WTC11 (cell line): ENCODE results near the gene ZSWIM3. TPM values are rescaled to one million over a fixed set of nuclear protein-coding genes. Genes with fewer than 3 reads are reported as not detected.
A peak's percentile ranks its signal among the peaks of the same experiment; 100 is the strongest.

Experiments used
- ATAC-seq: fragments of 200-7000 bp; cut with Tn5 transposase; 2 replicates; pipeline ENCODE4 v1.10.0; 2021; ENCODE audit warnings: mild to moderate bottlenecking, moderate library complexity
- CTCF ChIA-PET: fragments of 300-600 bp; sonication (Branson Sonifier 250); formaldehyde crosslinking; loops from one replicate; lab custom pipeline; 2021; ENCODE audit warnings: antibody characterized with exemption; lab: Charles Lee
- POLR2A ChIA-PET: fragments of 350-600 bp; sonication (Branson Sonifier 250); formaldehyde crosslinking; loops from one replicate; lab custom pipeline; 2021; ENCODE audit warnings: antibody characterized with exemption; lab: Charles Lee
- DNase-seq: peaks from one replicate; pipeline ENCODE4 v3.0.0; 2021; ENCODE audit warnings: low spot score
- H3K27ac Mint-ChIP-seq: 2 replicates; pipeline ENCODE4 v1.8.0; 2021; ENCODE audit warnings: mixed read lengths
- H3K27me3 Mint-ChIP-seq: 2 replicates; pipeline ENCODE4 v1.8.0; 2021; ENCODE audit warnings: low read depth, mild to moderate bottlenecking, moderate library complexity, mixed read lengths
- H3K36me3 Mint-ChIP-seq: 2 replicates; pipeline ENCODE4 v1.8.0; 2021; ENCODE audit warnings: mixed read lengths
- H3K4me1 Mint-ChIP-seq: 2 replicates; pipeline ENCODE4 v1.8.0; 2022; ENCODE audit warnings: mixed read lengths
- H3K4me3 Mint-ChIP-seq: 2 replicates; pipeline ENCODE4 v1.8.0; 2021; ENCODE audit warnings: mild to moderate bottlenecking, moderate library complexity, mixed read lengths
- H3K9me3 Mint-ChIP-seq: 2 replicates; pipeline ENCODE4 v1.8.0; 2021; ENCODE audit warnings: mixed read lengths
- CREM ChIP-seq: sonication (generic); formaldehyde crosslinking; IDR thresholded peaks from 2 replicates; pipeline ENCODE4 v1.8.1; 2022; ENCODE audit warnings: mild to moderate bottlenecking, missing genetic modification reagents, moderate library complexity
- CTCF ChIP-seq: fragments of 200-600 bp; IDR thresholded peaks from 2 replicates; pipeline ENCODE4 v1.8.0; 2022; ENCODE audit warnings: antibody characterized with exemption
- E2F1 ChIP-seq: sonication (generic); formaldehyde crosslinking; IDR thresholded peaks from 2 replicates; pipeline ENCODE4 v1.8.0; 2022; ENCODE audit warnings: mild to moderate bottlenecking, missing genetic modification reagents
- ETV6 ChIP-seq: sonication (generic); formaldehyde crosslinking; IDR thresholded peaks from 2 replicates; pipeline ENCODE4 v1.8.1; 2022; ENCODE audit warnings: mild to moderate bottlenecking, missing genetic modification reagents
- FOXJ3 ChIP-seq: sonication (generic); formaldehyde crosslinking; IDR thresholded peaks from 2 replicates; pipeline ENCODE4 v1.9.0; 2021; ENCODE audit warnings: missing genetic modification reagents, mild to moderate bottlenecking, borderline replicate concordance
- FOXK1 ChIP-seq: sonication (generic); formaldehyde crosslinking; IDR thresholded peaks from 2 replicates; pipeline ENCODE4 v1.8.0; 2022; ENCODE audit warnings: mild to moderate bottlenecking, moderate library complexity, missing genetic modification reagents
- GRHL2 ChIP-seq: fragments of 250-450 bp; sonication (Bioruptor Pico); IDR thresholded peaks from 2 replicates; pipeline ENCODE4 v1.8.0; 2022; ENCODE audit warnings: mild to moderate bottlenecking, moderate library complexity; ENCODE audit not compliant: insufficient replicate concordance, severe bottlenecking
- IRF2 ChIP-seq: sonication (generic); formaldehyde crosslinking; IDR thresholded peaks from 2 replicates; pipeline ENCODE4 v1.8.0; 2022; ENCODE audit warnings: low read depth, missing genetic modification reagents, borderline replicate concordance
- JAZF1 ChIP-seq: fragments of 250-450 bp; sonication (Bioruptor Pico); IDR thresholded peaks from 2 replicates; pipeline ENCODE4 v1.9.0; 2021; ENCODE audit warnings: moderate library complexity, mild to moderate bottlenecking, inconsistent platforms
- JUN ChIP-seq: sonication (generic); formaldehyde crosslinking; IDR thresholded peaks from 2 replicates; pipeline ENCODE4 v1.8.0; 2023; ENCODE audit warnings: mild to moderate bottlenecking, missing genetic modification reagents
- MLX ChIP-seq: sonication (generic); formaldehyde crosslinking; IDR thresholded peaks from 2 replicates; pipeline ENCODE4 v1.8.1; 2023; ENCODE audit warnings: mild to moderate bottlenecking, missing genetic modification reagents, moderate library complexity
- NR2C2 ChIP-seq: sonication (generic); formaldehyde crosslinking; IDR thresholded peaks from 2 replicates; pipeline ENCODE4 v1.8.0; 2022; ENCODE audit warnings: mild to moderate bottlenecking, missing genetic modification reagents
- OVOL2 ChIP-seq: fragments of 250-450 bp; sonication (Bioruptor Pico); IDR thresholded peaks from 2 replicates; pipeline ENCODE4 v1.9.0; 2021; ENCODE audit warnings: mild to moderate bottlenecking, borderline replicate concordance
- RORB ChIP-seq: fragments of 250-450 bp; sonication (Bioruptor Pico); IDR thresholded peaks from 2 replicates; pipeline ENCODE4 v1.9.0; 2021; ENCODE audit warnings: mild to moderate bottlenecking
- SP1 ChIP-seq: sonication (generic); formaldehyde crosslinking; conservative IDR thresholded peaks from 2 replicates; pipeline ENCODE4 v1.8.1; 2022; ENCODE audit warnings: missing genetic modification reagents
- TEAD1 ChIP-seq: sonication (generic); formaldehyde crosslinking; IDR thresholded peaks from 2 replicates; pipeline ENCODE4 v1.8.0; 2022; ENCODE audit warnings: mild to moderate bottlenecking, missing genetic modification reagents
- ZMAT4 ChIP-seq: fragments of 250-450 bp; sonication (Bioruptor Pico); IDR thresholded peaks from 2 replicates; pipeline ENCODE4 v1.9.0; 2021; ENCODE audit warnings: mild to moderate bottlenecking
- ZNF263 ChIP-seq: sonication (generic); formaldehyde crosslinking; IDR thresholded peaks from 2 replicates; pipeline ENCODE4 v1.8.1; 2022; ENCODE audit warnings: low read depth, mild to moderate bottlenecking, moderate library complexity, missing genetic modification reagents
- ZNF396 ChIP-seq: fragments of 250-450 bp; sonication (Bioruptor Pico); IDR thresholded peaks from 2 replicates; pipeline ENCODE4 v1.8.0; 2021; ENCODE audit warnings: mild to moderate bottlenecking, moderate library complexity, borderline replicate concordance
- ZNF416 ChIP-seq: fragments of 250-450 bp; sonication (Bioruptor Pico); IDR thresholded peaks from 2 replicates; pipeline ENCODE4 v1.9.0; 2021; ENCODE audit warnings: mild to moderate bottlenecking, inconsistent platforms
- ZSCAN18 ChIP-seq: fragments of 250-450 bp; sonication (Bioruptor Pico); IDR thresholded peaks from 2 replicates; pipeline ENCODE4 v2.1.2; 2022; ENCODE audit warnings: mild to moderate bottlenecking, moderate library complexity
- total RNA-seq: library from RNA; stranded (reverse); gene quantifications from 3 replicates; pipeline ENCODE4 v1.2.3, GENCODE V29; 2021
- TF ChIP-seq, protein P1 (sequence below): sonication (generic); formaldehyde crosslinking; IDR thresholded peaks from 2 replicates; pipeline ENCODE4 v1.8.0; 2022; ENCODE audit warnings: mild to moderate bottlenecking, missing genetic modification reagents
- TF ChIP-seq, protein P2 (sequence below): sonication (generic); formaldehyde crosslinking; IDR thresholded peaks from 2 replicates; pipeline ENCODE4 v1.8.1; 2022; ENCODE audit warnings: mild to moderate bottlenecking, moderate library complexity, missing genetic modification reagents
- TF ChIP-seq, protein P3 (sequence below): sonication (generic); formaldehyde crosslinking; IDR thresholded peaks from 2 replicates; pipeline ENCODE4 v1.8.1; 2022; ENCODE audit warnings: missing genetic modification reagents, borderline replicate concordance

The ZSWIM3 gene
- total RNA-seq, 1 experiment from 2014 or later: 3.4 TPM

GRCh38 chr20:45878076-45878761 lies 20.8 kb downstream of the ZSWIM3 start:
- H3K27me3 Mint-ChIP-seq: no peaks in the 10 kb centered on the region
- DNase-seq (no peak), ATAC-seq (no peak)
- CTCF ChIA-PET: interaction anchor here (0.6 kb wide), 1 partner anchor 124 kb away, joined by 3 read pairs; no protein-coding TSS in a partner anchor
- H3K27ac Mint-ChIP-seq: no peak overlapping the region
- H3K36me3 Mint-ChIP-seq: peaks cover 21% of the 10 kb centered on the region
- peaks cover 13% of the 10 kb centered on the region for H3K4me1 Mint-ChIP-seq
- TF ChIP-seq, protein P1, sequence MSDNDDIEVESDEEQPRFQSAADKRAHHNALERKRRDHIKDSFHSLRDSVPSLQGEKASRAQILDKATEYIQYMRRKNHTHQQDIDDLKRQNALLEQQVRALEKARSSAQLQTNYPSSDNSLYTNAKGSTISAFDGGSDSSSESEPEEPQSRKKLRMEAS: no peak
- TF ChIP-seq, protein P2, sequence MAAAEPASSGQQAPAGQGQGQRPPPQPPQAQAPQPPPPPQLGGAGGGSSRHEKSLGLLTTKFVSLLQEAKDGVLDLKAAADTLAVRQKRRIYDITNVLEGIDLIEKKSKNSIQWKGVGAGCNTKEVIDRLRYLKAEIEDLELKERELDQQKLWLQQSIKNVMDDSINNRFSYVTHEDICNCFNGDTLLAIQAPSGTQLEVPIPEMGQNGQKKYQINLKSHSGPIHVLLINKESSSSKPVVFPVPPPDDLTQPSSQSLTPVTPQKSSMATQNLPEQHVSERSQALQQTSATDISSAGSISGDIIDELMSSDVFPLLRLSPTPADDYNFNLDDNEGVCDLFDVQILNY (CRISPR knock-in tag): no peak
- TF ChIP-seq RORB (CRISPR knock-in tag): no peak
- TF ChIP-seq JAZF1: no peak
- TF ChIP-seq ZNF263 (CRISPR knock-in tag): no peak
- no peak for TF ChIP-seq FOXK1 (CRISPR knock-in tag)
- no peak for TF ChIP-seq CTCF
- TF ChIP-seq NR2C2: no peak
- TF ChIP-seq FOXJ3: no peak
- TF ChIP-seq CREM (CRISPR knock-in tag): no peak
- TF ChIP-seq, all 79 proteins: peak for 0
- POLR2A ChIA-PET: no interaction called here
- Mint-ChIP-seq H3K9me3 (peaks cover 4% of the 10 kb centered on the region; the same call in 1 of the 2 replicates), H3K4me3 (no peak overlapping the region)

- POLR2A ChIA-PET: interaction anchor here (0.6 to 2.1 kb wide), 10 partner anchors 9 to 64 kb away, joined by 3 to 14 read pairs (median 4); partner anchors contain the start of genes ACOT8, PLTP and ZSWIM3
- no peaks in the 10 kb centered on the region for H3K9me3 Mint-ChIP-seq
- TF ChIP-seq NR2C2: peak; percentile 49; the same call in 1 of the 2 replicates
- no peak; the same call in 1 of the 2 replicates for TF ChIP-seq ETV6 (CRISPR knock-in tag)
- no peak for TF ChIP-seq ZNF416 (CRISPR knock-in tag)
- no peak for TF ChIP-seq E2F1 (CRISPR knock-in tag)
- no peak for TF ChIP-seq OVOL2 (CRISPR knock-in tag)
- TF ChIP-seq ZMAT4 (CRISPR knock-in tag): no peak
- no peak for TF ChIP-seq MLX (CRISPR knock-in tag)
- no peak for TF ChIP-seq CREM (CRISPR knock-in tag)
- TF ChIP-seq, protein P1: 0 out of 2 replicates have a peak, but pooled peaks have one; percentile 32
- no peak for TF ChIP-seq SP1 (CRISPR knock-in tag)
- peak; percentile 66; the same call in 1 of the 2 replicates for TF ChIP-seq TEAD1 (CRISPR knock-in tag)
- TF ChIP-seq, protein P3, sequence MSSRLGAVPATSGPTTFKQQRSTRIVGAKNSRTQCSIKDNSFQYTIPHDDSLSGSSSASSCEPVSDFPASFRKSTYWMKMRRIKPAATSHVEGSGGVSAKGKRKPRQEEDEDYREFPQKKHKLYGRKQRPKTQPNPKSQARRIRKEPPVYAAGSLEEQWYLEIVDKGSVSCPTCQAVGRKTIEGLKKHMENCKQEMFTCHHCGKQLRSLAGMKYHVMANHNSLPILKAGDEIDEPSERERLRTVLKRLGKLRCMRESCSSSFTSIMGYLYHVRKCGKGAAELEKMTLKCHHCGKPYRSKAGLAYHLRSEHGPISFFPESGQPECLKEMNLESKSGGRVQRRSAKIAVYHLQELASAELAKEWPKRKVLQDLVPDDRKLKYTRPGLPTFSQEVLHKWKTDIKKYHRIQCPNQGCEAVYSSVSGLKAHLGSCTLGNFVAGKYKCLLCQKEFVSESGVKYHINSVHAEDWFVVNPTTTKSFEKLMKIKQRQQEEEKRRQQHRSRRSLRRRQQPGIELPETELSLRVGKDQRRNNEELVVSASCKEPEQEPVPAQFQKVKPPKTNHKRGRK (CRISPR knock-in tag): no peak
- TF ChIP-seq GRHL2 (CRISPR knock-in tag): no peak
- no peak for TF ChIP-seq ZSCAN18 (CRISPR knock-in tag)
- no peak for TF ChIP-seq IRF2 (CRISPR knock-in tag)
- TF ChIP-seq ZNF396 (CRISPR knock-in tag): no peak
- no peak for TF ChIP-seq JUN (CRISPR knock-in tag)
These were observed 23.8 kb downstream of the ZSWIM3 start, which contains the start of gene ZSWIM1 for GRCh38 chr20:45880988-45881788. Gene ZSWIM1, plus strand, starts transcription at chr20:45881227. Its CDS starts 1,366 bp downstream, at chr20:45882593.

More at GRCh38 chr20:45880988-45881788, 23.8 kb downstream of the ZSWIM3 start, which contains the start of gene ZSWIM1:
- H3K27ac Mint-ChIP-seq: peak within 1 kb of the TSS; percentile 97
- peak; percentile 100 for DNase-seq
- H3K4me1 Mint-ChIP-seq: peaks cover 13% of the 10 kb centered on the region
- peak within 1 kb of the TSS; percentile 98 for H3K4me3 Mint-ChIP-seq
- no peaks in the 10 kb centered on the region for H3K27me3 Mint-ChIP-seq
- CTCF ChIA-PET: interaction anchor here (0.5 to 2.5 kb wide), 16 partner anchors 9 to 141 kb away, joined by 3 to 38 read pairs (median 5); partner anchors contain the start of genes CTSA, NEURL2, PCIF1 and SNX21
- peaks cover 30% of the 10 kb centered on the region for H3K36me3 Mint-ChIP-seq
- ATAC-seq: peak; percentile 99
